Eye (tissue), 1 donor: ENCODE results near the gene ZBTB7C.

Source experiments
- DNase-seq: peaks from one replicate; pipeline ENCODE4 v3.0.0-alpha.2; 2015

ZBTB7C gene

GRCh38 chr18:48206887-48207286 is 202.3 kb downstream of the ZBTB7C start:
- no peak for DNase-seq

GRCh38 chr18:48203961-48204666 is 205.1 kb downstream of the ZBTB7C start:
- DNase-seq, result no peak

DNA sequence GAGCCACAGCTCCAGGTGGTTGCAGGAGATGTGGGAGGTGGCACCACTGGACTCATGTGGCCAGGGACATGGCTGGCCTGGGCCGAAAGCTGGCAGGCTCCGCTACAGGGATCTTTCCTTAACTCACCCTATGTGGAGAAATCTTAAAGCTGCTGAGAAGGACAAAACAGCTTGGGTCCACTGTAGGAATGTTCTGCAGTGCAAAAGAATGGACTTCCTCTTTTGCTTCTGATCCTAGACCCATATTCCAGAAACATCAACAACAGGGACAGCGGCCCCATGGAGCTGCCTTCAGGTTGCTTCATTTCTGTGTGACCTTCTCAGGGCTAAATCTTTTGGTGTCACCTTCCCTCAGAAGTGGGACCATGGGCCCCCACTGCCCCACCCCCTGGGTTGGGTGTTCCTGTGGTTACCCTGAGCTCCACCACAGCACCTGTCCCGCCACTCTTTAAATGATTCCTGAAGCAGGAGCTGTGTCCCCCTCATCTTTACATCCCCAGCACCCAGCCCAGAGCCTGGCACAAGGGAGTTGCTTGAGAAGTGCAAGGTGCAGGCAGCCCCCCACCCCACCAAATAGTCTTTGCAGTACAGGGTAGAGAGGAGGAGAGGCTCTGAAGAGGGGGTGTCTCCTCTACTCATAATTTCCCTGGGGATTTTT is 205.8 kb downstream of the ZBTB7C start:
- DNase-seq, result no peak

GRCh38 chr18:48202350-48203260 is 206.6 kb downstream of the ZBTB7C start:
- DNase-seq, result no peak

DNA sequence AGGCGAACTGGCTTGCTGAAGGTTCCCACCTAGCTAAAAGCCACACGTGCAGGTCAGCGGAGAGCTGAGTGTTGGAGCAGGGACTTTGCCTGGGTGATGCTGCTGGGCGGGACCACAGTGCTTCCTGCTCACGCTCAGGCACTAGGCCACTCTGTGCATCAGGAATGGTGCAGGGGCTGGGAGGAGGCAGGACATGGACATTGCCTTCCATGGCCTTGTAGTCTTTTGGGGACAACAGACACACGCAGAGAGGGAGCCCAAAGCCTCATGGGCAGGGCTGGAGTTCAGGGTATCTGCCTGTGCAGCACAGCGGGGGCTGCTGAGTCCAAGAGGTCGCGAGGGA is 207.2 kb downstream of the ZBTB7C start:
- no peak for DNase-seq

DNA sequence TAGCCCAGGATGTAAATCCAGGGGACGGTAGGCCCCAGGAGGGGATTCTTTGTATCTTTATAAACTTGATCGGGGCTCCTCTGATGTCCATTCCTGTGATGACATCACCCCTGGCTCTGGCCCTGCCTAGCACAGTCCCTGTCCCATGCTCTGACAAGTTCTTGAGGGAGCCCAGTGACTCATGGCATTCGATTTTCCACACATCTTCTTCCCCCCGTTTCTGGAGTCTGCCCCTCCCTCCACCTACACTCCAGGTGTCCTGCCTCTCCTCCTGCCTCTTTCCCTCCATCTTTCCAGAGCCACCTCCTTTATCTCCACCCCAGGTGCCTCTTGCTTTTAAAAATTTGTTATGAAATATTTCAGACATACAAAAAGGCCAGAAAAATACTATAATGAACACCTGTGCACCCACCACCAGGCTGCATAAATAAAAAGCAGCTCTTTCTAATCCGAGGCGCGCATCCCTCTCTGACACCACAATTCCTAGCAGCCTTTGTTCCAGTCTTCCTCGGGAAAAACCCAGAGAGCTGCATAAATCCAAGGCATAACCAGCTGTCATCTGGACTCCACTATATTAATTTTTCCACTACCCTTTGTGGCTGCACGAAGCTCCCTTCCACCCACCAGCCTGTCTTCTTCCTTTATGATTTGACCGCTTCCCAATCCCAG is 207.7 kb downstream of the ZBTB7C start:
- no peak for DNase-seq

DNA sequence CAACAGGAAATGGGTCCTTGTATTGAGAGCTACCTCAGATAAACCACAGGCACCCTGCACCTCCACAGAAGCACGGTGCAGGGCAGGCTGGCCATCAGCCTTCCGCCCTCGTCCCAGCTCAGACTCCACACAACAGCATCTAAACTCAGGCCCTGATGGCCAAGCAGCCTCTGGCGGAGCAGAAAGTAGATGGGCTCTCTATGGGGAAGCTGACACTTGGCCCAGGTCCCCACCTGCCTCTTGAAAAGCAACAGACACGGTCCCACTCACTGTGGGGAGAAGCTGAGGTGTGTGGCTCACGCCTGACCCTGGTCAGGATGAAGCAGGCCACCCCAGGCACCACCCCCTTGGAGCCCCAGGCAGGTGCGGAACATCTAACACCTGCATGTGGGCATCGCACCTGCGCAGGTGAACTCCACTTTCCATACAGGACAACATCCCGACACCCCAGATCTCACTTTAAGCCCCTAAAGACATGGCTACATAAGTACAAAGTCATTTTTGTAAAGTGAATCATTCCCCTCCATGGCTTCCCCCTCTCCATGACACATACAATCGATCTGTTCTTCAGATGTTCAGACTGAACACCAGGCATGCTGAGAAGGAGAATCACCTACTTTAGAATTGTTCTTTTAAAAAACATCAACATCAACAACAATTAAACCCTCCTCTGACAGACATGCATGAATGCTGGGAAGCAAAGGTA is 208.4 kb downstream of the ZBTB7C start:
- no peak for DNase-seq

GRCh38 chr18:48199399-48199798 is 209.8 kb downstream of the ZBTB7C start:
- DNase-seq, result no peak

DNA sequence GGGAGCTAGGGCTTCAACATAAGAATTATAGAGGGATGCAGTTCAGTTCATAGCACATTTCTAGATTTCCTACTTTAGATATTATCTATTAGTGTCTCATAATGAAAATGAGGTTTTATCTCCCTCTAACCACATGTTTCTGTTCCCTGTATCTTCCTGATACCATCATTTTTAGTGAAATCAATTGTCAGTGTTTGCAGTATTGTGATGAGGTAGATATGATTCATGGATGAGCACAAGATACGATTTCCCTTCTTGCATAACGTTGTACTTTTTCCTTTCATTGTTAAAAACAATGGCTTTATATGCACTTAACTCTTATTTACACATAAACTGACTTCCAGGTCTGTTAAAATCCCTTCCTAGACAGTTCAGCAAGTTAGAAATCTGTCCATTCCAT is 211.4 kb downstream of the ZBTB7C start:
- no peak for DNase-seq

- DNase-seq, result no peak
Measured at GRCh38 chr18:48195787-48196186, 213.4 kb downstream of the ZBTB7C start.

- DNase-seq, result no peak
Measured at GRCh38 chr18:48194591-48195181, 214.5 kb downstream of the ZBTB7C start.

- peak; percentile 59 for DNase-seq
Measured at GRCh38 chr18:48193521-48194492, 215.4 kb downstream of the ZBTB7C start.

- DNase-seq, result no peak
Measured at GRCh38 chr18:48192542-48192941, 216.6 kb downstream of the ZBTB7C start.

DNA sequence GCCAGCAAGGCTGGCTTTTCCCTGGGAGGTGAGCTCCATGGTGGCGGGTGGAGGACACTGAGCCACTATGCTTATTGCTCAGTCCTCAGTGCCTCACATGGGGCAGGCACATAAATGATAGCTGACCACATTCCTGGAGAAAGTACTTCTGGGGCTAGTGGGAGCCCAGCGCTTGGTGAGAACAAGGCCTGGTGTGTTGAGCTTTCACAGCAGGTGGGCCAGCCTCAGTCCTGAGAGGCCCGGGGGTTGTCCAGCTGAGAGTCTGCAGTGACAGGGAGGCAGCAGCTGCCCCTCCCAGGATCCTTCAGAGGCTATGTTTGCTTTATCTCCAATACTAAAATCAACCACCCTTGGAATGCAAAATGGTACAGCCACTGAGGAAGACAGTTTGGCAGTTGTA is 217.7 kb downstream of the ZBTB7C start:
- peak; percentile 72 for DNase-seq

- DNase-seq, result no peak
Measured at GRCh38 chr18:48190994-48191393, 218.2 kb downstream of the ZBTB7C start.

- no peak for DNase-seq
Measured at GRCh38 chr18:48188609-48189008, 220.6 kb downstream of the ZBTB7C start.

- peak; percentile 67 for DNase-seq
Measured at GRCh38 chr18:48186861-48187260, 222.3 kb downstream of the ZBTB7C start.

GRCh38 chr18:48186131-48186766 is 222.9 kb downstream of the ZBTB7C start:
- peak; percentile 92 for DNase-seq

- DNase-seq, result no peak
Measured at GRCh38 chr18:48184118-48184517, 225.1 kb downstream of the ZBTB7C start.

DNA sequence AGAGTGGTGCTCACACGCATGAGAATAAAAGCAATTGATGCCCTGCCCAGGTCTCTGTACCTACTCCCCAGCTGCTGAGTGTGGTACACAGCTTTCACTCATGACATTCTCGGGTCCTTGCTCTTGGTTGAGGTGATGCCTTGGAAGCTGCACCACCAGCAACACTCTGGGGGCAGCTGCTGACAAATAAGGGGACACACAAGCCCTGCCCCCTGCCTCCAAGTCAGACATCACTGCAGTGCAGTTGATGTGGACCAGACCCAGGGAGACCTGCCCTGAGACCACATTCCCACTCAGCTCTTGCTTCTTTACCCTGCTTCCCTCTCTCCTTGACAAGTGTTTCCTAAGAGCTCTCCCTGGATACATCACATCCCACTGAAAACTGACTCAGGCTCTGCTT is 225.6 kb downstream of the ZBTB7C start:
- DNase-seq, result no peak
